Liver (tissue), 9 donors: ENCODE data around the gene DZIP3. TPM values are rescaled to one million over a fixed set of nuclear protein-coding genes. Genes with fewer than 3 reads are reported as not detected.
"Not testable (repeated sequence)": the region's sequence is repeated elsewhere in the genome, so short reads cannot be mapped to it uniquely, and the experiment has no call there.

Source experiments
- DNase-seq: peaks from one replicate; pipeline ENCODE4 v3.0.0-alpha.2; 2017; ENCODE audit warnings: low spot score
- H3K27ac ChIP-seq, 2 donors: one replicate each; pipeline ENCODE4 v1.7.0; 2013; ENCODE audit warnings: inconsistent platforms in 2 of 2, low read length in 2 of 2, control low read depth in 1 of 2, low read depth in 1 of 2, mild to moderate bottlenecking in 1 of 2
- H3K27me3 ChIP-seq, 4 donors: one replicate each; pipeline versions ENCODE4 v1.6.1 to v1.7.0; 2013; ENCODE audit warnings: low read length in 3 of 4, inconsistent platforms in 1 of 4, mild to moderate bottlenecking in 1 of 4, moderate library complexity in 1 of 4; ENCODE audit not compliant: control insufficient read depth in 4 of 4, insufficient read depth in 4 of 4
- H3K36me3 ChIP-seq, 4 donors: one replicate each; pipeline versions ENCODE4 v1.6.1 to v1.7.0; 2013; ENCODE audit warnings: low read length in 3 of 4, mild to moderate bottlenecking in 3 of 4, low read depth in 1 of 4, moderate library complexity in 1 of 4; ENCODE audit not compliant: control insufficient read depth in 4 of 4, insufficient read depth in 3 of 4
- H3K4me1 ChIP-seq, 4 donors: one replicate each; pipeline versions ENCODE4 v1.6.1 to v1.7.0; 2013; ENCODE audit warnings: low read length in 3 of 4, mild to moderate bottlenecking in 3 of 4, moderate library complexity in 1 of 4; ENCODE audit not compliant: control insufficient read depth in 4 of 4, insufficient read depth in 4 of 4
- H3K4me3 ChIP-seq, 3 donors: one replicate each; pipeline versions ENCODE4 v1.6.1 to v1.7.0; 2013; ENCODE audit warnings: low read length in 3 of 3, control low read depth in 1 of 3, low read depth in 1 of 3, mild to moderate bottlenecking in 1 of 3
- H3K9ac ChIP-seq, 2 donors: one replicate each; pipeline ENCODE4 v1.7.0; 2013; ENCODE audit warnings: low read length in 2 of 2, mild to moderate bottlenecking in 2 of 2, moderate library complexity in 2 of 2, control low read depth in 1 of 2, low read depth in 1 of 2
- H3K9me3 ChIP-seq, 4 donors: one replicate each; pipeline versions ENCODE4 v1.6.1 to v1.7.0; 2013; ENCODE audit warnings: low read length in 3 of 4; ENCODE audit not compliant: control insufficient read depth in 4 of 4
- EGR1 ChIP-seq, 2 donors: IDR thresholded peaks; 2 replicates each; pipeline ENCODE4 v1.6.1; 2016 to 2018; ENCODE audit warnings: antibody characterized with exemption in 2 of 2, low read depth in 2 of 2
- FOXA1 ChIP-seq: IDR thresholded peaks from 2 replicates; pipeline ENCODE4 v1.6.1; 2016; ENCODE audit warnings: antibody characterized with exemption
- FOXA2 ChIP-seq: IDR thresholded peaks from 2 replicates; pipeline ENCODE4 v1.6.1; 2016; ENCODE audit warnings: antibody characterized with exemption
- HNF4A ChIP-seq, 2 donors: conservative IDR thresholded peaks; 2 replicates each; pipeline ENCODE4 v1.6.1; 2016; ENCODE audit warnings: antibody characterized with exemption in 2 of 2, mild to moderate bottlenecking in 2 of 2
- MAX ChIP-seq: IDR thresholded peaks from 2 replicates; pipeline ENCODE4 v1.6.1; 2016; ENCODE audit warnings: antibody characterized with exemption
- NR2F2 ChIP-seq: IDR thresholded peaks from 2 replicates; pipeline ENCODE4 v1.6.1; 2016; ENCODE audit warnings: antibody characterized with exemption
- RAD21 ChIP-seq, 2 donors: IDR thresholded peaks; 2 replicates each; pipeline ENCODE4 v1.6.1; 2016; ENCODE audit warnings: antibody characterized with exemption in 2 of 2, mild to moderate bottlenecking in 2 of 2
- RXRA ChIP-seq, 2 donors: IDR thresholded peaks; 2 replicates each; pipeline ENCODE4 v1.6.1; 2017 to 2018; ENCODE audit warnings: antibody characterized with exemption in 2 of 2, mild to moderate bottlenecking in 1 of 2
- SP1 ChIP-seq: IDR thresholded peaks from 2 replicates; pipeline ENCODE4 v1.6.1; 2018; ENCODE audit warnings: antibody characterized with exemption, mild to moderate bottlenecking
- YY1 ChIP-seq: IDR thresholded peaks from 2 replicates; pipeline ENCODE4 v1.6.1; 2016; ENCODE audit warnings: antibody characterized with exemption, mild to moderate bottlenecking
- WGBS: extraction: QIAGEN DNeasy Blood & Tissue Kit; methylation state at CpG from one replicate; pipeline ENCODE4 v1.1.7; 2013; 5-methylcytosine and 5-hydroxymethylcytosine counted together
- polyA plus RNA-seq, 2 donors: library from polyadenylated mRNA; stranded (reverse) in 1 of 2; unstranded in 1 of 2; fragments of 200-250 nt in 1 of 2; fragments of >200 nt in 1 of 2; fragmentation: Nextera tagmentation in 1 of 2; extraction: Ambion mirVana in 1 of 2; gene quantifications; one replicate each; pipeline versions ENCODE4 v1.2.1 to v1.2.3, GENCODE V29; 2013 to 2015
- total RNA-seq, 2 donors: library from RNA; depleted of rRNA; stranded (reverse); fragments of >200 nt; gene quantifications; one replicate each; pipeline ENCODE4 v1.2.3, GENCODE V29; 2014
- TF ChIP-seq, protein P1 (sequence below): IDR thresholded peaks from 2 replicates; pipeline ENCODE4 v1.6.1; 2016; ENCODE audit warnings: antibody characterized with exemption, mild to moderate bottlenecking
- TF ChIP-seq, protein P2 (sequence below): fragments of 150-350 bp; IDR thresholded peaks from 2 replicates; pipeline ENCODE4 v1.5.1; 2017; ENCODE audit warnings: improper control_type of control experiment, low read depth, low read length; ENCODE audit not compliant: missing input control
- donor health status: healthy.
- donor health status: healthy.
- donor health status: healthy.
- donor health status: healthy.
- donor health status: healthy.

Gene DZIP3
- total and polyA plus RNA-seq, 4 donors = 1.0 to 13.9 (median 2.7) TPM

DNA sequence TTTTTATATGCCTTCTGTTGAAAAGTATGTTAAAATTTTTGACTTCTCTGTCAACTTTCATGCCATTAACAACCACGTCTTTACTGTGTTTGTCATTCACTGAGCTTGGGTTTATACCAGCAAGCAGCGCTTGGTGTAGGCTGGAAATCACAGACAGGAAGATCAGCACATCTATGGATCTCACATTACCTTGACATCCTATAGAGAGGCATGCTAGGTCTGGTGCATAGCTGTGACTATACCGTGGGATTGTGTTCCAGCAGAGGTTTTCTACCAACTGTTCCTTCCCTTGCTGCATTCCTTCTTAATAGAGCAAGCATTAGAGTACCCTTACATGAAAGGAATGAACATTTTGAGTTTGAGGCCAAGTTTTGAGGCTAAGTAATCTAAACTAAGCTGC lies 53.0 kb downstream of the DZIP3 start:
- H3K4me1 ChIP-seq = no peaks in the 10 kb centered on the region
- peaks cover 0 to 3% (median 2%) of the 10 kb centered on the region in 4 donors for H3K36me3 ChIP-seq
- TF ChIP-seq EGR1 (IDR thresholded peaks at IDR 0.05; ENCODE audit: low read depth in 2 of 2) (no peak), HNF4A (conservative IDR thresholded peaks at IDR 0.05) (no peak)
- WGBS = 98% methylated on average over 3 of the region's 3 CpGs
- DNase-seq = no peak
- H3K27me3 ChIP-seq = no peaks in the 10 kb centered on the region
- no peak overlapping the region for H3K27ac ChIP-seq
- H3K9me3 ChIP-seq = no peaks in the 10 kb centered on the region
- H3K4me3 ChIP-seq = no peak overlapping the region
- no peak overlapping the region for H3K9ac ChIP-seq

DNA sequence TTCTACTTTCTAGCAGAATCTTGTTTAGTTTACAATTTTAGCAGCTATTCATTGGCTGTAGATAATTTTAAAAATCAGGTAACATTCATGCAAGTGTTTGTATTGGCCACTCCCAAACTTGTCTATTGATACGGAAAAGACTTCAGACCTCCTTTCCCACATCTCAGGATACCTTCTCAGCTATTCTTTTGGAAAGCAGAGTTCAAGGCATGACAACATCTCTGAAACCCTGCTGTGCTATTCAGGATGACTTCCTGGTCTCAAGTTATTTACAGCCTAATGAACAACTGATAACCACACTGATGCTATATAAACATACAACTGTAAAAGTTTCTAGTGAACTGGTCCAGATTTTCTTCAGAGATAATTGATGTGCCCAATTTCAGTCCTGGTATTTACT lies 55.8 kb downstream of the DZIP3 start:
- Histone ChIP-seq H3K4me1 (no peaks in the 10 kb centered on the region), H3K9ac (no peak overlapping the region), H3K4me3 (no peak overlapping the region), H3K9me3 (no peaks in the 10 kb centered on the region), H3K27me3 (no peaks in the 10 kb centered on the region), H3K27ac (no peak overlapping the region), H3K36me3 (peaks cover 0 to 2% (median 0%) of the 10 kb centered on the region in 4 donors)
- WGBS = 96% methylated on average over 1 of the region's 1 CpG
- TF ChIP-seq RXRA (IDR thresholded peaks at IDR 0.05) (no peak), SP1 (no peak), MAX (no peak), FOXA2 (no peak), RAD21 (IDR thresholded peaks at IDR 0.05) (no peak)
- TF ChIP-seq, protein P1, sequence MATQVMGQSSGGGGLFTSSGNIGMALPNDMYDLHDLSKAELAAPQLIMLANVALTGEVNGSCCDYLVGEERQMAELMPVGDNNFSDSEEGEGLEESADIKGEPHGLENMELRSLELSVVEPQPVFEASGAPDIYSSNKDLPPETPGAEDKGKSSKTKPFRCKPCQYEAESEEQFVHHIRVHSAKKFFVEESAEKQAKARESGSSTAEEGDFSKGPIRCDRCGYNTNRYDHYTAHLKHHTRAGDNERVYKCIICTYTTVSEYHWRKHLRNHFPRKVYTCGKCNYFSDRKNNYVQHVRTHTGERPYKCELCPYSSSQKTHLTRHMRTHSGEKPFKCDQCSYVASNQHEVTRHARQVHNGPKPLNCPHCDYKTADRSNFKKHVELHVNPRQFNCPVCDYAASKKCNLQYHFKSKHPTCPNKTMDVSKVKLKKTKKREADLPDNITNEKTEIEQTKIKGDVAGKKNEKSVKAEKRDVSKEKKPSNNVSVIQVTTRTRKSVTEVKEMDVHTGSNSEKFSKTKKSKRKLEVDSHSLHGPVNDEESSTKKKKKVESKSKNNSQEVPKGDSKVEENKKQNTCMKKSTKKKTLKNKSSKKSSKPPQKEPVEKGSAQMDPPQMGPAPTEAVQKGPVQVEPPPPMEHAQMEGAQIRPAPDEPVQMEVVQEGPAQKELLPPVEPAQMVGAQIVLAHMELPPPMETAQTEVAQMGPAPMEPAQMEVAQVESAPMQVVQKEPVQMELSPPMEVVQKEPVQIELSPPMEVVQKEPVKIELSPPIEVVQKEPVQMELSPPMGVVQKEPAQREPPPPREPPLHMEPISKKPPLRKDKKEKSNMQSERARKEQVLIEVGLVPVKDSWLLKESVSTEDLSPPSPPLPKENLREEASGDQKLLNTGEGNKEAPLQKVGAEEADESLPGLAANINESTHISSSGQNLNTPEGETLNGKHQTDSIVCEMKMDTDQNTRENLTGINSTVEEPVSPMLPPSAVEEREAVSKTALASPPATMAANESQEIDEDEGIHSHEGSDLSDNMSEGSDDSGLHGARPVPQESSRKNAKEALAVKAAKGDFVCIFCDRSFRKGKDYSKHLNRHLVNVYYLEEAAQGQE = no peak
- DNase-seq = no peak

GRCh38 chr3:108655664-108656063 lies 66.1 kb downstream of the DZIP3 start:
- H3K27me3 ChIP-seq, H3K36me3 ChIP-seq, H3K4me3 ChIP-seq, H3K9ac ChIP-seq, DNase-seq, H3K27ac ChIP-seq, H3K9me3 ChIP-seq, H3K4me1 ChIP-seq: not testable (repeated sequence)
- WGBS = 97% methylated on average over 15 of the region's 15 CpGs

DNA sequence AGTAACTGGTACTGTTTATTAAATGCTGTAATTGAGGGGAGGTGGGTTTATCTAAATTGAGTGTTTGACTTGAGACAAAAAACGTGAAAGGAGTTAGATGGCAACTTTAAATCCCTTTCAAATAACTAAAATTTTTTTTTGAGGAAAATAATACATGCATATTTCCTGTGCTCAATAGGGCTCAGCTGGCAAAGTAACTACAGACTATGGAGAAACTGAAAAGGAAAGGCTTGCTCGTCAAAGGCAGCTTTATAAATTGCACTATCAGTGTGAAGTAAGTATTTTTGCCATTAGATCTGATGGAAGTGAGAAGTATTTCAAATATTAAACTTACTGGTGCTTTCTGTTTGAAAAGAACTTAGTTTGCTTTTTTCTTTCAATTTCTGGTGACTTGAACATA lies 72.2 kb downstream of the DZIP3 start:
- Histone ChIP-seq H3K9ac (no peak overlapping the region), H3K9me3 (no peaks in the 10 kb centered on the region), H3K4me3 (no peak overlapping the region), H3K4me1 (peaks cover 0 to 3% (median 0%) of the 10 kb centered on the region in 4 donors), H3K27ac (no peak overlapping the region), H3K36me3 (no peaks in the 10 kb centered on the region), H3K27me3 (no peaks in the 10 kb centered on the region)
- 58% methylated on average over 2 of the region's 2 CpGs for WGBS
- DNase-seq = no peak
- no peak for TF ChIP-seq EGR1 (IDR thresholded peaks at IDR 0.05; ENCODE audit: low read depth in 2 of 2)
- TF ChIP-seq FOXA1 = no peak
- TF ChIP-seq, protein P1 = no peak
- no peak for TF ChIP-seq HNF4A (conservative IDR thresholded peaks at IDR 0.05)
- TF ChIP-seq MAX = no peak
- TF ChIP-seq YY1 = no peak
- TF ChIP-seq NR2F2 = no peak
- TF ChIP-seq SP1 = no peak
- TF ChIP-seq, protein P2, sequence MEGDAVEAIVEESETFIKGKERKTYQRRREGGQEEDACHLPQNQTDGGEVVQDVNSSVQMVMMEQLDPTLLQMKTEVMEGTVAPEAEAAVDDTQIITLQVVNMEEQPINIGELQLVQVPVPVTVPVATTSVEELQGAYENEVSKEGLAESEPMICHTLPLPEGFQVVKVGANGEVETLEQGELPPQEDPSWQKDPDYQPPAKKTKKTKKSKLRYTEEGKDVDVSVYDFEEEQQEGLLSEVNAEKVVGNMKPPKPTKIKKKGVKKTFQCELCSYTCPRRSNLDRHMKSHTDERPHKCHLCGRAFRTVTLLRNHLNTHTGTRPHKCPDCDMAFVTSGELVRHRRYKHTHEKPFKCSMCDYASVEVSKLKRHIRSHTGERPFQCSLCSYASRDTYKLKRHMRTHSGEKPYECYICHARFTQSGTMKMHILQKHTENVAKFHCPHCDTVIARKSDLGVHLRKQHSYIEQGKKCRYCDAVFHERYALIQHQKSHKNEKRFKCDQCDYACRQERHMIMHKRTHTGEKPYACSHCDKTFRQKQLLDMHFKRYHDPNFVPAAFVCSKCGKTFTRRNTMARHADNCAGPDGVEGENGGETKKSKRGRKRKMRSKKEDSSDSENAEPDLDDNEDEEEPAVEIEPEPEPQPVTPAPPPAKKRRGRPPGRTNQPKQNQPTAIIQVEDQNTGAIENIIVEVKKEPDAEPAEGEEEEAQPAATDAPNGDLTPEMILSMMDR = no peak
